GM12872 (cell line): ENCODE measurements around the gene NEDD8.

Experiments used
- CTCF ChIP-seq: IDR thresholded peaks from 3 replicates; pipeline ENCODE4 v1.5.1; 2011; ENCODE audit warnings: low read depth, mild to moderate bottlenecking, low read length, moderate library complexity; ENCODE audit not compliant: insufficient read depth

NEDD8 gene

GRCh38 chr14:24250354-24250753, 18.2 kb upstream of the NEDD8 start:
- TF ChIP-seq CTCF: no peak

GRCh38 chr14:24249230-24250021, 17.3 kb upstream of the NEDD8 start:
- no peak for TF ChIP-seq CTCF

GRCh38 chr14:24247422-24247821, 15.3 kb upstream of the NEDD8 start:
- TF ChIP-seq CTCF: no peak

GRCh38 chr14:24246765-24247212, 14.6 kb upstream of the NEDD8 start:
- no peak for TF ChIP-seq CTCF

- no peak for TF ChIP-seq CTCF
Observed at GRCh38 chr14:24243336-24243836, 11.2 kb upstream of the NEDD8 start.

- TF ChIP-seq CTCF: peak; percentile 58; the same call in 2 of the 3 replicates
Observed at GRCh38 chr14:24241829-24242443, 9.8 kb upstream of the NEDD8 start.

- TF ChIP-seq CTCF: no peak
Observed at GRCh38 chr14:24240110-24240918, 8.1 kb upstream of the NEDD8 start.
